CD4-positive, alpha-beta T cell treated with Interleukin-4 for 4 hours (primary cell): ENCODE measurements around the gene HOMER1.

ENCODE experiments used
- DNase-seq: peaks from one replicate; pipeline ENCODE4 v3.0.0-alpha.2; 2020

Gene HOMER1

GRCh38 chr5:79513704-79514390, at the start of gene HOMER1:
Gene HOMER1, minus strand, starts transcription at chr5:79514134. Its CDS starts 1,360 bp downstream, at chr5:79512774.
- peak; percentile 52 for DNase-seq

GRCh38 chr5:79563247-79563590, 49.3 kb upstream of the HOMER1 start:
- no peak for DNase-seq

GRCh38 chr5:79562351-79563246, 48.7 kb upstream of the HOMER1 start:
- no peak for DNase-seq

- no peak for DNase-seq
These were observed 47.6 kb upstream of the HOMER1 start for GRCh38 chr5:79561525-79561893.

GRCh38 chr5:79560771-79561524, 47.0 kb upstream of the HOMER1 start:
- DNase-seq = no peak

GRCh38 chr5:79555418-79555817, 41.5 kb upstream of the HOMER1 start:
- DNase-seq = no peak

GRCh38 chr5:79552984-79553383, 39.0 kb upstream of the HOMER1 start:
- DNase-seq = no peak

GRCh38 chr5:79547982-79548381, 34.0 kb upstream of the HOMER1 start:
- DNase-seq = no peak

GRCh38 chr5:79547429-79547822, 33.5 kb upstream of the HOMER1 start:
- no peak for DNase-seq

- no peak for DNase-seq
These were observed 33.0 kb upstream of the HOMER1 start for GRCh38 chr5:79546782-79547428.

- DNase-seq = no peak
These were observed 30.2 kb upstream of the HOMER1 start for GRCh38 chr5:79544131-79544530.

GRCh38 chr5:79540939-79541338, 27.0 kb upstream of the HOMER1 start:
- DNase-seq = no peak

- DNase-seq = no peak
These were observed 22.4 kb upstream of the HOMER1 start for GRCh38 chr5:79536193-79536906.

GRCh38 chr5:79535477-79536192, 21.7 kb upstream of the HOMER1 start:
- DNase-seq = no peak

GRCh38 chr5:79529110-79529509, 15.2 kb upstream of the HOMER1 start:
- no peak for DNase-seq

- no peak for DNase-seq
These were observed 13.5 kb upstream of the HOMER1 start for GRCh38 chr5:79527431-79527830.

GRCh38 chr5:79526928-79527327, 13.0 kb upstream of the HOMER1 start:
- DNase-seq = no peak

GRCh38 chr5:79526493-79526892, 12.6 kb upstream of the HOMER1 start:
- no peak for DNase-seq

- DNase-seq = no peak
These were observed 7.2 kb upstream of the HOMER1 start for GRCh38 chr5:79521156-79521555.

GRCh38 chr5:79518718-79519117, 4.8 kb upstream of the HOMER1 start:
- no peak for DNase-seq

- DNase-seq = no peak
These were observed 3.7 kb upstream of the HOMER1 start for GRCh38 chr5:79517601-79518000.

- no peak for DNase-seq
These were observed 3.1 kb upstream of the HOMER1 start for GRCh38 chr5:79516986-79517385.
